Heart left ventricle (tissue), 16 donors: ENCODE measurements around the gene ADCY10. TPM values are rescaled to one million over a fixed set of nuclear protein-coding genes. Genes with fewer than 3 reads are reported as not detected.
A peak's percentile ranks its signal among the peaks of the same experiment; 100 is the strongest.

ENCODE experiments used
- ATAC-seq, 4 donors: fragments of 200-7000 bp; cut with Tn5 transposase; one replicate each; pipeline ENCODE4 v1.9.1; 2020 to 2022; ENCODE audit warnings: moderate library complexity in 4 of 4, mild to moderate bottlenecking in 3 of 4, moderate number of reproducible peaks in 1 of 4
- DNase-seq, 5 donors: peaks; one replicate each; pipeline ENCODE4 v3.0.0-alpha.2; 2020
- H3K27ac ChIP-seq, 12 donors: fragments of 200-600 bp; sonication (generic) in 4 of 12; one replicate each; pipeline versions ENCODE4 v1.5.0 to v1.8.0; 2016 to 2022; ENCODE audit warnings: mild to moderate bottlenecking in 2 of 12
- H3K27me3 ChIP-seq, 9 donors: fragments of 200-600 bp; sonication (generic) in 2 of 9; one replicate each; pipeline versions ENCODE4 v1.5.1 to v1.8.0; 2016 to 2022; ENCODE audit warnings: mild to moderate bottlenecking in 3 of 9
- H3K36me3 ChIP-seq, 9 donors: fragments of 200-600 bp; sonication (generic) in 2 of 9; one replicate each; pipeline versions ENCODE4 v1.5.0 to v1.8.0; 2018 to 2022; ENCODE audit warnings: mild to moderate bottlenecking in 2 of 9
- H3K4me1 ChIP-seq, 12 donors: fragments of 200-600 bp; sonication (generic) in 4 of 12; one replicate each; pipeline versions ENCODE4 v1.5.0 to v1.8.0; 2016 to 2022; ENCODE audit warnings: mild to moderate bottlenecking in 3 of 12
- H3K4me3 ChIP-seq, 12 donors: fragments of 200-600 bp; sonication (generic) in 4 of 12; one replicate each; pipeline versions ENCODE4 v1.5.0 to v1.8.0; 2017 to 2022; ENCODE audit warnings: mild to moderate bottlenecking in 9 of 12, moderate library complexity in 4 of 12
- H3K9me3 ChIP-seq, 12 donors: fragments of 200-600 bp; sonication (generic) in 4 of 12; one replicate each; pipeline versions ENCODE4 v1.5.0 to v1.8.0; 2016 to 2022; ENCODE audit warnings: mild to moderate bottlenecking in 1 of 12
- CTCF ChIP-seq, 12 donors: fragments of 200-600 bp; sonication (generic) in 4 of 12; IDR thresholded peaks; one replicate each; pipeline versions ENCODE4 v1.5.0 to v1.8.0; 2018 to 2022; ENCODE audit warnings: antibody characterized with exemption in 12 of 12, mild to moderate bottlenecking in 5 of 12
- POLR2A ChIP-seq, 2 donors: fragments of 450-650 bp; IDR thresholded peaks; one replicate each; pipeline ENCODE4 v1.6.1; 2017; ENCODE audit warnings: antibody characterized with exemption in 2 of 2, mild to moderate bottlenecking in 2 of 2, moderate library complexity in 2 of 2
- WGBS, 4 donors: extraction: QIAGEN DNeasy Blood & Tissue Kit in 2 of 4; methylation state at CpG; one replicate each; pipeline versions ENCODE4 v1.1.5 to v1.1.7; 2013 to 2018; 5-methylcytosine and 5-hydroxymethylcytosine counted together
- intact Hi-C, 10 donors: fragments of 100-400 bp; cut with DNase I; formaldehyde crosslinking; loops; one replicate each; pipeline versions ENCODE4 v1.11.1 to v1.14.2; 2022
- polyA plus RNA-seq, 2 donors: library from polyadenylated mRNA; stranded (reverse); fragments of 200-250 nt; gene quantifications; one replicate each; pipeline ENCODE4 v1.2.3, GENCODE V29; 2013
- total RNA-seq, 9 donors: library from RNA; depleted of rRNA in 2 of 9; stranded (reverse); fragments of >200 nt in 2 of 9; fragmentation: NEBNext Ultra II Directional in 3 of 9; extraction: Animal tissue kit (Norgen Biotek cat#: 25700) in 3 of 9; gene quantifications; one replicate each; pipeline versions ENCODE4 v1.1.0 to v1.2.4, GENCODE V29; 2016 to 2023
- donor health status: ischemic (EF 13 %, LVEDD 7.1; RV severe dilation, severe dysfunction).
- donor health status: healthy with polysubstance abuse.
- donor health status: DM: no; HTN: yes; CAD: no.
- donor health status: DM: no; HTN: no; CAD: no.
- donor health status: ischemic (EF 25% LVEDD 6.9; RV normal size, moderate dysfunction).
- donor health status: ischemic (EF 25% LVEDD 5.7; RV mildly dilated, moderate dysfunction).
- donor health status: healthy.
- donor health status: DM: yes; HTN: yes; CAD: no.
- donor health status: ischemic (EF 35%, LVEDD 5.7; RV mildly dilated, moderate dysfunction).
- donor health status: nonischemic (EF 11% LVEDD 7.7; RV severe dilation, severe dysfunction).
- donor health status: DM: yes; HTN: yes; CAD: no.
- donor health status: PGD.
- donor health status: ischemic (EF 29% LVEDD 5.4; RV normal size, mild dysfunction).
- donor health status: nonischemic (EF 23%, LVEDD 6.1; RV moderate dilation, normal function).

Gene ADCY10
- total and polyA plus RNA-seq, 11 donors, result 0.07 to 0.83 (median 0.32) TPM; not detected in 1

- peaks cover 0 to 25% (median 2%) of the 10 kb centered on the region in 12 donors for H3K4me1 ChIP-seq
- DNase-seq (no peak), ATAC-seq (no peak)
- TF ChIP-seq POLR2A (IDR thresholded peaks at IDR 0.05) (no peak), CTCF (IDR thresholded peaks at IDR 0.05) (no peak)
- H3K4me3 ChIP-seq, result no peak overlapping the region
- intact Hi-C loops, result loop anchor here in 4 of 10 donors (10.0 kb wide), 2 partner anchors 200 to 210 kb away; no protein-coding TSS in a partner anchor
- no peaks in the 10 kb centered on the region for H3K9me3 ChIP-seq
- WGBS, 4 donors, result 67 to 75% (median 70%) methylated on average over 4 of the region's 4 CpGs
- H3K27ac ChIP-seq, result no peak overlapping the region
- H3K36me3 ChIP-seq, result no peaks in the 10 kb centered on the region
- no peaks in the 10 kb centered on the region for H3K27me3 ChIP-seq
Measured at GRCh38 chr1:167805041-167805556, 108.8 kb downstream of the ADCY10 start.

GRCh38 chr1:167803358-167804207 lies 110.4 kb downstream of the ADCY10 start:
- peak; percentile 88 to 98 (median 96) for ATAC-seq
- intact Hi-C loops, result loop anchor here (1.0 to 10.0 kb wide), 8 partner anchors 81 to 209 kb away; partner anchors contain the start of genes MPZL1 (in 10 of the 10), DCAF6 (in 2 of the 10) and MPC2 (in 2 of the 10)
- H3K36me3 ChIP-seq, result no peaks in the 10 kb centered on the region
- TF ChIP-seq POLR2A (IDR thresholded peaks at IDR 0.05) (no peak), CTCF (IDR thresholded peaks at IDR 0.05) (peak; percentile 95 to 100 (median 97))
- H3K4me1 ChIP-seq, result peaks cover 0 to 25% (median 2%) of the 10 kb centered on the region in 12 donors
- 9 to 13% (median 10%) methylated on average over 12 of the region's 12 CpGs for WGBS, 4 donors
- H3K27me3 ChIP-seq, result no peaks in the 10 kb centered on the region
- H3K27ac ChIP-seq, result peak overlapping the region in 1 of 12 donors; percentile 28
- peak; percentile 89 to 95 (median 93) for DNase-seq
- peak overlapping the region in 2 of 12 donors; percentile 1 to 6 for H3K4me3 ChIP-seq
- no peaks in the 10 kb centered on the region for H3K9me3 ChIP-seq

- no peaks in the 10 kb centered on the region for H3K36me3 ChIP-seq
- ATAC-seq, result no peak
- WGBS, 4 donors, result 93 to 98% (median 97%) methylated on average over 4 of the region's 4 CpGs
- H3K9me3 ChIP-seq, result no peaks in the 10 kb centered on the region
- peaks cover 0 to 32% (median 8%) of the 10 kb centered on the region in 12 donors for H3K4me1 ChIP-seq
- TF ChIP-seq CTCF (IDR thresholded peaks at IDR 0.05) (no peak), POLR2A (IDR thresholded peaks at IDR 0.05) (no peak)
- H3K27ac ChIP-seq, result no peak overlapping the region
- intact Hi-C loops, result loop anchor here (2.0 to 10.0 kb wide), 7 partner anchors 80 to 207 kb away; partner anchors contain the start of genes MPZL1 (in 9 of the 10), DCAF6 (in 2 of the 10) and MPC2 (in 2 of the 10)
- no peaks in the 10 kb centered on the region for H3K27me3 ChIP-seq
- DNase-seq, result no peak
- no peak overlapping the region for H3K4me3 ChIP-seq
Measured at GRCh38 chr1:167802235-167802634, 111.7 kb downstream of the ADCY10 start.

DNA sequence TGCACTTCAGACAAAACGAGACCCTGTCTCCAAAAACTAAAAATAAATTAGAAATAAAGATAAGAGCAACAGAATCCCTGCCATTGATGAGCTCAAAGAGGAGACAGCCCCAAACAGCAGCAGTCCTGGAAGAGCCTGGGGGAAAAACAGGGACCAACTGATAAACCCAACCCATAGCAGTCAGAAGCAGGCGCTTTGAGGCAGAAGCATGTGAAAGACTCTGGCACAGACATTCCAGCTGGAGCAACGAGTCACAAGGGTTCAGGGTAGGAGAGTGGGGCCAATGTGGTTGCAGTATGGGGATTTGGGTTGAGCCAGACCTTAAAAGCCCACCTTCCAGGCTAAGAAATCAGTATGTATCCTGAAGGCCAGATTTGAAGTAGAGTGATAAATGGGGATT lies 113.7 kb downstream of the ADCY10 start:
- WGBS, 4 donors, result 50 to 60% (median 56%) methylated on average over 3 of the region's 3 CpGs
- Histone ChIP-seq H3K27ac (no peak overlapping the region), H3K4me3 (no peak overlapping the region), H3K9me3 (no peaks in the 10 kb centered on the region), H3K4me1 (peaks cover 0 to 48% (median 25%) of the 10 kb centered on the region in 12 donors), H3K36me3 (no peaks in the 10 kb centered on the region), H3K27me3 (no peaks in the 10 kb centered on the region)
- ATAC-seq (no peak), DNase-seq (no peak)
- TF ChIP-seq POLR2A (IDR thresholded peaks at IDR 0.05), result no peak
- TF ChIP-seq CTCF (IDR thresholded peaks at IDR 0.05), result no peak
- intact Hi-C loops, result loop anchor here (5.0 to 10.0 kb wide), 5 partner anchors 78 to 205 kb away; partner anchors contain the start of genes MPZL1 (in 4 of the 10), DCAF6 (in 2 of the 10) and MPC2 (in 2 of the 10)
